PFSK-1 (cell line): Measurements from ENCODE around the gene IL17D. TPM values are rescaled to one million over a fixed set of nuclear protein-coding genes. Genes with fewer than 3 reads are reported as not detected.

Source experiments
- FOXP2 ChIP-seq: optimal IDR thresholded peaks from 2 replicates; pipeline ENCODE3; 2011; ENCODE audit warnings: borderline replicate concordance, control low read depth, inconsistent platforms; ENCODE audit not compliant: insufficient read depth; ENCODE audit errors: extremely low read length, extremely low read depth
- POLR2AphosphoS5 ChIP-seq: IDR thresholded peaks from 2 replicates; pipeline ENCODE4 v1.6.1; 2012; ENCODE audit warnings: low read depth, mild to moderate bottlenecking, control low read depth, low read length, moderate library complexity
- SIN3A ChIP-seq: IDR thresholded peaks from 2 replicates; pipeline ENCODE4 v1.6.1; 2012; ENCODE audit warnings: mild to moderate bottlenecking, low read length, moderate library complexity, borderline replicate concordance; ENCODE audit not compliant: insufficient read depth
- TAF1 ChIP-seq: IDR thresholded peaks from 2 replicates; pipeline ENCODE4 v1.6.1; 2012; ENCODE audit warnings: low read length, control low read depth, borderline replicate concordance; ENCODE audit not compliant: insufficient read depth
- polyA plus RNA-seq: library from polyadenylated mRNA; unstranded; fragments of >200 nt; gene quantifications from one replicate; pipeline ENCODE4 v1.2.1, GENCODE V29; 2012; ENCODE audit warnings: low read depth, missing spikeins; ENCODE audit not compliant: insufficient read length
- TF ChIP-seq, protein P1 (sequence below), 2 experiments: IDR thresholded peaks; 2 replicates each; pipeline versions ENCODE4 v1.6.1 to v1.8.0; 2011 to 2012; ENCODE audit warnings: low read depth in 2 of 2, low read length in 2 of 2, control low read depth in 1 of 2, inconsistent platforms in 1 of 2, mild to moderate bottlenecking in 1 of 2, moderate library complexity in 1 of 2; ENCODE audit not compliant: insufficient read depth in 1 of 2

The IL17D gene, protein sequence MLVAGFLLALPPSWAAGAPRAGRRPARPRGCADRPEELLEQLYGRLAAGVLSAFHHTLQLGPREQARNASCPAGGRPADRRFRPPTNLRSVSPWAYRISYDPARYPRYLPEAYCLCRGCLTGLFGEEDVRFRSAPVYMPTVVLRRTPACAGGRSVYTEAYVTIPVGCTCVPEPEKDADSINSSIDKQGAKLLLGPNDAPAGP
- 0.69 TPM for polyA plus RNA-seq

DNA sequence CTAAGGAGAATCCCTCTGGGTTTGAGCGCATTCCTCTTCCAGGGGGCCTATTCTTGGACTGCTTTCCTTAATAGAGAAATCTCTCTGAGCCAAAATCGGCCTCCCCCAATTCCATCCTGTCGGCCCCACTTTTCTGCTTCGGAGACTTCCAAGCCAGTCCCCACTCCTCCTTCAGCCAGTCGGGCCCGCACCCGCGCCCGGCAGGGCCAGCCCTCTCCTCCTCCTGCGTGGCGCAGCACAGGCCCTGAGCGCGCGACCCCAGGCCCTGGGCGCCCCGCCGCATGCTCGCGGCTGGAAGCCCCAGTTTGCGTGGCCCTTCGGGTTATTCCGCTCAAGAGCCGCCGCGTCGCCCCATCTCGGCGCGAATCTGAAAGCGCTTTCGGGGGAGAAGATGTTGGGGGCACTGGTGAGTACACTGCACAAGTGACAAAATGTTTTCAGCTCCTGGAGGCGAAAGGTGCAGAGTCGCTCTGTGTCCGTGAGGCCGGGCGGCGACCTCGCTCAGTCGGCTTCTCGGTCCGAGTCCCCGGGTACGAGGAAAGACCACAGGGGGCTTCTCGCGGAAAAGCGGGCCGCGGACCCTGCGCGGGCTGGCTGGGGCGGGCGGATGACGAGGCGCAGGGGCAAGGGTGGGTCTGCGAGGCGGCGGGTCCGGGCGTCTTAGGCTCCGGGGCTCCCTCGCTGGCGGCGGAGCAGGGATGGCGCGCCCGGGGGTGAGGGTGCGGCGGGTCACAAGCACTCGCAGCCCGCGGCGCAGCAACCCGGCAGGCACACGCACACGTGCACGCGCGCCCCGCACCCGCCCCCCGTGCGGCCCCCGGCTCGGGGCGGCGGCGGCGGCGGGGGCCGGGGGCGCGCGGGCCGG lies at the start of gene IL17D:
Gene IL17D (plus strand): TSS at position 785 of the 865 bp plus-strand sequence. CDS start 303 bp downstream, outside the sequence.
- TF ChIP-seq TAF1 (no peak), FOXP2 (no peak), POLR2AphosphoS5 (no peak), SIN3A (no peak)
- TF ChIP-seq, protein P1, sequence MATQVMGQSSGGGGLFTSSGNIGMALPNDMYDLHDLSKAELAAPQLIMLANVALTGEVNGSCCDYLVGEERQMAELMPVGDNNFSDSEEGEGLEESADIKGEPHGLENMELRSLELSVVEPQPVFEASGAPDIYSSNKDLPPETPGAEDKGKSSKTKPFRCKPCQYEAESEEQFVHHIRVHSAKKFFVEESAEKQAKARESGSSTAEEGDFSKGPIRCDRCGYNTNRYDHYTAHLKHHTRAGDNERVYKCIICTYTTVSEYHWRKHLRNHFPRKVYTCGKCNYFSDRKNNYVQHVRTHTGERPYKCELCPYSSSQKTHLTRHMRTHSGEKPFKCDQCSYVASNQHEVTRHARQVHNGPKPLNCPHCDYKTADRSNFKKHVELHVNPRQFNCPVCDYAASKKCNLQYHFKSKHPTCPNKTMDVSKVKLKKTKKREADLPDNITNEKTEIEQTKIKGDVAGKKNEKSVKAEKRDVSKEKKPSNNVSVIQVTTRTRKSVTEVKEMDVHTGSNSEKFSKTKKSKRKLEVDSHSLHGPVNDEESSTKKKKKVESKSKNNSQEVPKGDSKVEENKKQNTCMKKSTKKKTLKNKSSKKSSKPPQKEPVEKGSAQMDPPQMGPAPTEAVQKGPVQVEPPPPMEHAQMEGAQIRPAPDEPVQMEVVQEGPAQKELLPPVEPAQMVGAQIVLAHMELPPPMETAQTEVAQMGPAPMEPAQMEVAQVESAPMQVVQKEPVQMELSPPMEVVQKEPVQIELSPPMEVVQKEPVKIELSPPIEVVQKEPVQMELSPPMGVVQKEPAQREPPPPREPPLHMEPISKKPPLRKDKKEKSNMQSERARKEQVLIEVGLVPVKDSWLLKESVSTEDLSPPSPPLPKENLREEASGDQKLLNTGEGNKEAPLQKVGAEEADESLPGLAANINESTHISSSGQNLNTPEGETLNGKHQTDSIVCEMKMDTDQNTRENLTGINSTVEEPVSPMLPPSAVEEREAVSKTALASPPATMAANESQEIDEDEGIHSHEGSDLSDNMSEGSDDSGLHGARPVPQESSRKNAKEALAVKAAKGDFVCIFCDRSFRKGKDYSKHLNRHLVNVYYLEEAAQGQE (IDR thresholded peaks at IDR 0.05; ENCODE audit: insufficient read depth in 1 of 2, low read depth in 2 of 2, low read length in 2 of 2) = no peak

GRCh38 chr13:20654156-20654555 lies 49.3 kb upstream of the IL17D start:
- no peak for TF ChIP-seq TAF1

GRCh38 chr13:20658451-20659040 lies 45.0 kb upstream of the IL17D start:
- TF ChIP-seq TAF1 (no peak), SIN3A (no peak), FOXP2 (no peak), POLR2AphosphoS5 (no peak)
- TF ChIP-seq, protein P1 (IDR thresholded peaks at IDR 0.05; ENCODE audit: insufficient read depth in 1 of 2, low read depth in 2 of 2, low read length in 2 of 2) = no peak

DNA sequence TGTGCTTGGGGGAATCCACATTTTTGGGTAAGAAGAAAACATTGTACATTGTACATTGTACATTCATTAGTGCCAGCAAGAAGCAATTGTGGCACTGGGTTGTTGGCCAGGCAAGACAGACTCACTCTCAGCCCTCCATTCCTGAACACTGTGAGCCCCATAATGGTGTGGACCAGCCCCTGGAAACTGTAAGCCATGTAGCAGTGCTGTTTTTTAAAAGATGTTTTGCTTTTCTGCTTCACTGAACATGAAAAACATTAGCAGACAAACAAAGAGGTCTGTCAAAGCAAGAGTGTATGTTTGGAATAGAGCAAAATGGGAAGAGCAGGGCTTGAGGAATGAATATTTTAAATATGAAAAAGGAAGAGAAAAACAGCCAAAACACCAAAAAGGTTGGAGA lies 39.1 kb upstream of the IL17D start:
- TF ChIP-seq FOXP2 (no peak), POLR2AphosphoS5 (no peak), SIN3A (no peak), TAF1 (no peak)
- TF ChIP-seq, protein P1 (IDR thresholded peaks at IDR 0.05; ENCODE audit: insufficient read depth in 1 of 2, low read depth in 2 of 2, low read length in 2 of 2) = no peak

DNA sequence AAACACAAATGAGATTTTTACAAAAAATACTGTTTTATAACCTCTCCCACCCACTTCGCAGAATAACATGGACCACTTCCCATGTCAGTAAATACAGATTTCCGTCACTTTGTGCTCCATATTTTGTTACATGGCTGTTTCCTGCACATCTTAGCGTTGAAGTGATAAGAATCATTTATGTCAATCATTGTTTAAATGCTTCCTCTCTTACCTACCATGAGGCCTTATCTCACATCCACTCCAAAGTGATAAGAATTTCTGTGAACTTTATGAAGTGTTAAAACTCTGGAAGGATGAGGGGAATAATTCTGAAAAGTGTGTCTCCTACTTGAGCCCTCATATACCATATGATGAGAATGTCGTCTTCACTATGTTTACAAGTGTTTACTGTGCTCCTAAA lies 36.6 kb upstream of the IL17D start:
- no peak for TF ChIP-seq SIN3A
- no peak for TF ChIP-seq POLR2AphosphoS5
- TF ChIP-seq TAF1 = no peak
